C4-2B (cell line): ENCODE measurements around the gene OSGEP.
"Not testable (repeated sequence)": the region's sequence is repeated elsewhere in the genome, so short reads cannot be mapped to it uniquely, and the experiment has no call there.

ENCODE experiments used
- H3K27ac ChIP-seq: fragments of 450-650 bp; 2 replicates; pipeline ENCODE4 v1.5.1; 2017
- ZFX ChIP-seq: fragments of 450-650 bp; IDR thresholded peaks from 2 replicates; pipeline ENCODE4 v1.6.1; 2017
- TF ChIP-seq, protein P1 (sequence below): fragments of 450-650 bp; conservative IDR thresholded peaks from 2 replicates; pipeline ENCODE4 v1.5.1; 2017; ENCODE audit warnings: mild to moderate bottlenecking

OSGEP gene

DNA sequence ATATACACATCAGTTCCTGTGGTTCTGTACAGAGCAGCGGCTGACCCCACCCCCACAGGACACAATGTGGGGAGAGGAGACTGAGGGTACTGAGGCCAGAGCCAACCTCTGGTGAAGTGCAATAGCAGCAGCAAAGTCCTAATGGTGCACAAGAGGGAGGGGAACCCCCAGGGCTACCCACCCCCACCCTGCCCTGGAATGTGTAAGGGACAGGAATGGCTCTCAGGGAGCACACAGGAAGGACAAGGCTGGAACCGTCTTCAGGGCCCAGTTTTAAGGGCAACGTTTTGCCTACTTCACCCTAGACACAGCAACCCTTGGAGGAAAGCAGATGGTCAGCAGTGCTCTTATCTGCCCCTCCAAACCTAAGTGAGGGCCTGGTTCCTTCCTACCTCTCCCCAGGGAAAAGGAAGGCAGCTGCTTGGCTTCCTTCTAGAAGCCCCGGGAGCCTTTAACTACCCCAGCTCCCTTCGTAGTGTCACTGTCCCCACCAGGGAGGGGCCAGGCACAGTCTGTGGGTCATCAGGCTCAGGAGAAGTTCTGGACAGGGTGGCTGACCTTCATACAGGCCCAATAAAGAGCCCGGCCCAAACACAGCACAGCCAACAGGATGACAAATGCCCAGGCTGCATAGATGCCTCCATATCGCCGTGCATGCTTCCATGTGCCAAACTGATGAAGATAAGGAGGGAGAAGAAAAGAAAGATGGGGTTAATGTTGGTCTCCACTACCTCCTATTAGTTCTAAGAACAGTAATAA lies 3.6 kb upstream of the OSGEP start:
- no peak for TF ChIP-seq ZFX
- TF ChIP-seq, protein P1, sequence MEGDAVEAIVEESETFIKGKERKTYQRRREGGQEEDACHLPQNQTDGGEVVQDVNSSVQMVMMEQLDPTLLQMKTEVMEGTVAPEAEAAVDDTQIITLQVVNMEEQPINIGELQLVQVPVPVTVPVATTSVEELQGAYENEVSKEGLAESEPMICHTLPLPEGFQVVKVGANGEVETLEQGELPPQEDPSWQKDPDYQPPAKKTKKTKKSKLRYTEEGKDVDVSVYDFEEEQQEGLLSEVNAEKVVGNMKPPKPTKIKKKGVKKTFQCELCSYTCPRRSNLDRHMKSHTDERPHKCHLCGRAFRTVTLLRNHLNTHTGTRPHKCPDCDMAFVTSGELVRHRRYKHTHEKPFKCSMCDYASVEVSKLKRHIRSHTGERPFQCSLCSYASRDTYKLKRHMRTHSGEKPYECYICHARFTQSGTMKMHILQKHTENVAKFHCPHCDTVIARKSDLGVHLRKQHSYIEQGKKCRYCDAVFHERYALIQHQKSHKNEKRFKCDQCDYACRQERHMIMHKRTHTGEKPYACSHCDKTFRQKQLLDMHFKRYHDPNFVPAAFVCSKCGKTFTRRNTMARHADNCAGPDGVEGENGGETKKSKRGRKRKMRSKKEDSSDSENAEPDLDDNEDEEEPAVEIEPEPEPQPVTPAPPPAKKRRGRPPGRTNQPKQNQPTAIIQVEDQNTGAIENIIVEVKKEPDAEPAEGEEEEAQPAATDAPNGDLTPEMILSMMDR = no peak
- 0 out of 2 replicates have a peak overlapping the region, but pooled peaks have one; percentile 6 for H3K27ac ChIP-seq

DNA sequence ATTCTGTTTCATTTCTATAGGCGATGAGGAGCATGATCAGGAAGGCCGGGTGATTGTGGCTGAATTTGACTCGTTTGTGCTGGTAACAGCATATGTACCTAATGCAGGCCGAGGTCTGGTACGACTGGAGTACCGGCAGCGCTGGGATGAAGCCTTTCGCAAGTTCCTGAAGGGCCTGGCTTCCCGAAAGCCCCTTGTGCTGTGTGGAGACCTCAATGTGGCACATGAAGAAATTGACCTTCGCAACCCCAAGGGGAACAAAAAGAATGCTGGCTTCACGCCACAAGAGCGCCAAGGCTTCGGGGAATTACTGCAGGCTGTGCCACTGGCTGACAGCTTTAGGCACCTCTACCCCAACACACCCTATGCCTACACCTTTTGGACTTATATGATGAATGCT lies 2.4 kb upstream of the OSGEP start:
- TF ChIP-seq ZFX = no peak
- TF ChIP-seq, protein P1 = no peak
- no peak overlapping the region for H3K27ac ChIP-seq

DNA sequence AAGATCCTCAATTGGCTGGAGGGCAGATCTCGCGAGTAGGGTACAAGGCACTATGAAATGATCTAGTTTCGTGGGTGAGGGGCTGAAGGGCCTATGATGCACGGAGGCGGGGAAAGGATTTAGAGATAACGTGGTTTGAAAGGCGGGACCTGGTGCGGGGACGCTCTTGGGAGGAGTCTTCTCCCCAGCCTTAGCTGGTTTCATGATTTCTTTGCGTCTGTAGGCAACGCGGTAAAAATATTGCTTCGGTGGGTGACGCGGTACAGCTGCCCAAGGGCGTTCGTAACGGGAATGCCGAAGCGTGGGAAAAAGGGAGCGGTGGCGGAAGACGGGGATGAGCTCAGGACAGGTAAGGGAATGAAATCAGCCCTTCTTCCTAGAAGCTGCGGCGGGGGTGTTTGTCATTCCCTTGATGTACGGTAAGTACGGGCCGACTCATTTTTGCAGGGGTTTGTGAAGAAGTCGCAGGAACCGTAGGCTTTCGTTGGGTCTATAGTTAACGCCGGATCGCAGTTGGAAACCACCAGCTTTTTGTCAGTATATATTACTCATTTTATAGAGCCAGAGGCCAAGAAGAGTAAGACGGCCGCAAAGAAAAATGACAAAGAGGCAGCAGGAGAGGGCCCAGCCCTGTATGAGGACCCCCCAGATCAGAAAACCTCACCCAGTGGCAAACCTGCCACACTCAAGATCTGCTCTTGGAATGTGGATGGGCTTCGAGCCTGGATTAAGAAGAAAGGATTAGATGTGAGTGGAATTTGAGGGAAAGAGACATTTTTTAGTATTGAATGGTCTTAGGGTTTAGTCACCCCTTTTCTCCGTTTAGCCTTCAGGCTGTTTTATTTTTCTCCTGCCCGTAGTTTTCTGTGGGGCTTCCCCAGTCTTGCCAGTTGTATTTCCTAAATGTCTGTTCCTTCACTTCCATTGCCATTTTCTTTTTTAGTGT lies 1.0 kb upstream of the OSGEP start:
- TF ChIP-seq, protein P1 = no peak
- 0 out of 2 replicates have a peak, but pooled peaks have one; percentile 7 for TF ChIP-seq ZFX
- H3K27ac ChIP-seq = peak overlapping the region; percentile 93

DNA sequence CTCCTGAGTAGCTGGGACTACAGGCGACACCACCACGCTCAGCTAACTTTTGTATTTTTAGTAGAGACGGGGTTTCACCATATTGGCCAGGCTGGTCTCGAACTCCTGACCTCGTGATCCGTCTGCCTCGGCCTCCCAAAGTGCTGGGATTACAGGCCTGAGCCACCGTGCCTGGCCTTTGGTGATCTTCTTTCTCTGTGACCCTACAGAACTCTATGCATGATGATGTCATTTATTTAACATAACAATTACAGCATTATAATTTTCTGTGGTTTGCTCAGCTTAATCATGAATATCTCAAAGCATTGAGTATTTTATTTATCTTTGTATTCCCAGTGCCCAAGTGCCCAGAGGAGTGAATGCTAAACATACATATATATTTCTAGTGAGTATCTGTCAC lies 1.8 kb downstream of the OSGEP start:
- H3K27ac ChIP-seq = not testable (repeated sequence)

DNA sequence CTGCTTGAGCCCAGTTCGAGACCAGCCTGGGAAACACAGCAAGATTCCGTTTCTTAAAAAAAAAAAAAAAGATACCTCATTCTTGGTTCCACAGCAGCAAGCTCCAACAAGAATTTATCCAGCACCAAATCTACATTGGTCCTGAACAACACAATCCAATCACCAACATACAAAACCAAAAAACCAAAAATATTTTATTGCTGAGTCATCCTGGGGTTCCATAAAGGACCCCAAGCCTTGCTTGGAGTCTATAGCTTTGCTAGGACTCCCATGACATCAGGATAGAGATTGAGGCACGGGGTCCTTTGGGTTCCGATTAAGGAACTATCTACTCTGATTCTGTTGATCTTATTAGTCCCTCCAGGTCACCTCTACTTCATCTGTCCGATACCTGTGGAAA lies 7.7 kb downstream of the OSGEP start:
- TF ChIP-seq, protein P1 = no peak
- TF ChIP-seq ZFX = no peak

DNA sequence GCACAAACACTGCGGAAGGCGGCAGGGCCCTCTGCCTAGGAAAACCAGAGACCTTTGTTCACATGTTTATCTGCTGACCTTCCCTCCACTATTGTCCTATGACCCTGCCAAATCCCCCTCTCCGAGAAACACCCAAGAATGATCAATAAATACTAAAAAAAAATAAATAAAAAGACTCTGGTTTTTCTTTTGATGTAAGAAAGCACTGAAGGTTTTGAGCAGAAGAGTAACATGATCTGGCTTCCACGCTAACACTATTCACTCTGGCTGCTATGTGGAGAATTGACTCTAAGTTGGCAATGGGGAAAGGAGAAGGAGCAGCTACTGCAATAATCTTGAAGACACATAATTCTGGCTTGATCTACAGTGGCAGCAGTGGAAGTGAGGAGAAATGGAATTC lies 11.0 kb downstream of the OSGEP start:
- H3K27ac ChIP-seq = not testable (repeated sequence)

More for the DNA sequence above, 7.7 kb downstream of the OSGEP start:
- no peak overlapping the region for H3K27ac ChIP-seq

DNA sequence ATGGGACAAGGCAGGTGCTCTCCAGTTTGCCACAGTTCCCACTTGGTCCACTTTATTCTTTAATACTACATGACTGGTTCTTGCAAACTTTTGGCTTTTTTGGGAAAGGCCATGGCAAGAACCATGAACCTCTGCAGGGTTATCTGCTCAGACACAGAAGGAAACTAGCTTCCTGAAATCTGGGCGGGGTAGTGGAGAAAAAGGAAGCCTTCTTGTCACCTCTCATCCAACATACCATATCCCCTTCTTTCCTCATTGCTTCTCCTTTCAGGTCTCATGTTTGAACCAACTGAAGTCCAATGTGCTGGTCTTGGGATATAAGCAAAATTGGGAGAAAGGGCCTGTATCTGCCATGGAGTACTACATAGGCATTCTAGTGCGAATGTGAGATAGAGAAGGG lies 13.2 kb downstream of the OSGEP start:
- H3K27ac ChIP-seq = no peak overlapping the region
- TF ChIP-seq ZFX = no peak
- TF ChIP-seq, protein P1 = no peak

DNA sequence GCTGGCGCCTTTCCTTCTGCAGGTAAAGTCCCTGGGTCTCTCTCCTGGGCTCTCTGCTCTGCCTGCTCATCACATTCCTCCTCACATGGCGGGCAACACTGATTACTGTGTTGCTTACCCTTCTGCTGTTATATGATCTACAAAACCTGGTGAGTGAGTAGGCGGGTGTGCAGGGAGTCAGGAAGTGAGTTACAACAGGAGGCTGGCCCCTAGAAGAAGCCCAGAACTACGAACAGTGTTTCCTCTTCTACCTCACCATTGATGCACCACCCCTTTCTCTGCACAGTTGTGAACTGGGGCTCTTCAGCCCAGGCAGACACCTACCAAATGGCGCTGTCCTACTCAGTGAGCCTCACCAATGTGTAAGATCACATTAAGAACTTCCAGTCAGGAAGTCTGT lies 13.7 kb downstream of the OSGEP start:
- TF ChIP-seq ZFX = no peak
- TF ChIP-seq, protein P1 = no peak
- no peak overlapping the region for H3K27ac ChIP-seq
